GM18508 (cell line): ENCODE data around the gene ENC1.

Experiments used
- ATAC-seq: cut with Tn5 transposase; IDR thresholded peaks from one replicate; pipeline ENCODE4 v1.9.1; 2021; ENCODE audit warnings: moderate number of reproducible peaks; ENCODE audit not compliant: insufficient read depth, unreplicated experiment

Gene ENC1

DNA sequence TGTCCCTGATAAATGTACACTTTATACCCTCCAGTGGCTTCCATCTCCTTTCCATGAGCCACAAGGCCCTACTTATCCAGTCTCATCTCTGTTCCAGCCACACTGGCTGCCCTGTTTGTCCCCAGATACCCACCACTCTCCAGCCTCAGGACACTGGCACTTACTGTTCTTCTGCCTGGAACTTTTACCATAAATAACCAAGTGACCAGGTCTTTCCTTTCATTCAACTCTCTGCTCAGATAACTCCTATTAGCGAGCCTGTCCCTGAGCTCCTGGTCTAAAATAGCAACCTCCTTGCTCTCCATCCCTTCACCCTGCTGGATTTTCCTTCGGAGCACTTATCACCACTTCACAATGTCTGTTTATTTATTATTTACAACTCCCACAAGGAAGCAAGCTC, 16.6 kb upstream of the ENC1 start:
- no peak for ATAC-seq

GRCh38 chr5:74655716-74656115, 15.2 kb upstream of the ENC1 start:
- no peak for ATAC-seq

DNA sequence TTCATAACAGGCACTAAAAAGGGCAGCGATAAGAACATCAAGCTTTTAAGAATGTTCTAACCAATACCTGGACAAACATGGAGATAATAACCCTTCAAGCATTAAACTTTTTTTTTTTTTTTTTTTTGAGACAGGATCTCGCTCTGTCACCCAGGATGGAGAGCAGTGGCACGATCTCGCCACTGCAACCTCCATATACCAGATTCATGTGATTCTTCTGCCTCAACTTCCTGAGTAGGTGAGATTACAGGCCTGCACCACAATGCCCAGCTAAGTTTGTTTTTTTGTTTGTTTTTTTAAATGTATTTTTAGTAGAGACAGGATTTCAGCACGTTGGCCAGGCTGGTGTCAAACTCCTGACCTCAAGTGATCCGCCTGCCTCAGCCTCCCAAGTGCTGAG, 14.7 kb upstream of the ENC1 start:
- ATAC-seq = no peak

- ATAC-seq = no peak
These were observed 13.5 kb upstream of the ENC1 start for GRCh38 chr5:74653991-74654390.

DNA sequence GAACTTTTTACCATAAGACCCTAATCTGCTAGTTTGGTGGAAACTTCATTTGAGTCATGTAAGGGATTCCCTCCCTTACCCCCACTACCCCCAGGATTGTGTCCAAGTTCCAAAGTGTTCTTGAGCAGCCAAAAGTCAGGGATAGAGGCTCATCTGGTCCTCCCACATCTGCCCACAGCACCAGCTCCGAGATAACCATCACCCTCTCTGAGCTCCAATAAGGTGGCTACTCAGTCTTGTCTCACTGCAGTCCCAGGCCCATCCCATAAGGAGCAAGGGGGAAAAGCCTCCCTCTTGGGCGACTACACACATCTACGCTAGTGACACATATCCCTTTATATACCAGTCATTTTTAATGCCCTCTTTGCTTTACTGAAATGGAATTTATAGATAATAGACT, 12.0 kb upstream of the ENC1 start:
- ATAC-seq = no peak

DNA sequence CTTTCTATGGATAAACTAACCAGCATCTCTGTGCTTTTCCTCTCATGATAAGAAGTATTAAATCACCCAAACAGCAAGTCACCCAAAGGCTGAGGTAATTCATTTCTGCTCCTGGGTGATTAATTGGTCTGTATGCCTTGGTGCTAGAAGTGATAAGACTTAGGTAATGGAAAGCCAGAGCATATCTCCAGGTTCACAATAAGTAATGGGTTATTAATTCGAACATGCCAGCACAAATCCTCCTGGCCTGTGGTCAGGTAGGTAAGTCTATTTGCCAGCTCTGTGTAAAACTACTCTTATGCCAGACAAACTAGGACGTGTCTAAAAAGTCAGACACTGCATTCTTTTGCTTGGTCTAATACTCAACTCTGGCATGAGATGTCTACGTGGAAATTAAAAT, 11.2 kb upstream of the ENC1 start:
- no peak for ATAC-seq

DNA sequence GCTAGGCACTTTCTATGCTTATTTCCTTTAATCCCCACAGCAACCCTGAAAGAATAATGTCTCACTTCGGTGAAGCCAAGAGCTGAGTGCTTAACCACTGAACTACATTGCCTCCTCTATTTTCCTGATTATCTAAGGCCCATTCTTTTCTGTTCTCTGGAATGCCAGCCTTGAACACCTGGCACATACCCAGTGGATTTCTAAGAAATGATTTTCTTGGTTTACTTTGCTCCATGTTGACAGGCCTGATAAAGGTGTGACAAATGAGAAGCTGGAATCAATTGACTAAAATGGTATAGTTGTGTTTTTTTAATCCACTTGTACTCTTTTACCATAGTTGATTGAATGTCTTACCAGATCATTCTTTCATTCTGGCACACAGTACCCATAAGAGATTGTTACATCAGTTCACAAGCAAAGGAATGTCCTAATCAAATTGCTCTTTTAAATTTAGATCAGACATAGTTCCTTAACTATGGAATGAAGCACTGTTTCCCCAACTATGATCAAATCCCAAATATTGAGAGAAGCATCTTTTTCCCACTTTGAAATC, 9.0 kb upstream of the ENC1 start:
- ATAC-seq = no peak

DNA sequence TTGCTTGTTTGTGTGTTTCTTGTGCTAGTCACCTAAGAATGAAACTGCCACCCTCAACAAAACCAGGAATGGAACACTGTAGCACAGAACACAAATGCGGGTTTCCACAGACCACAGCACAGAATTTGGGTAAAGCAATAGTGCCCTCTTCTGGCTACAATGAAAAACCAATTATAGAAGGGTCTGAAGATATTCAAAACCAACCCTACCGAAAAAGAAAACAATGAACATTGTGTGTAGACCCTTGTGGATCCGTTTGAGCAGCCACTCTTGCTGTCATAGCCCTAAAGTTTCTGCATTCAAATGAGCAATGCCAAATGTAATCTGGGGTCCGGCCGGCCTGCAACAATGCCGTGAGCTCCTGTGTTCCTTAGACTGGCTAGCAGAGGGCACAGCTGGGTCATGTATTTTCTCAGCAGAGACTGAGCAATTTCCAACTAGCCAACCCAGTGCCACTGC, 8.3 kb upstream of the ENC1 start:
- no peak for ATAC-seq

- no peak for ATAC-seq
These were observed 6.6 kb upstream of the ENC1 start for GRCh38 chr5:74647096-74647495.

- ATAC-seq = no peak
These were observed 2.6 kb upstream of the ENC1 start for GRCh38 chr5:74643111-74643562.

GRCh38 chr5:74642543-74642863, 2.0 kb upstream of the ENC1 start:
- no peak for ATAC-seq

DNA sequence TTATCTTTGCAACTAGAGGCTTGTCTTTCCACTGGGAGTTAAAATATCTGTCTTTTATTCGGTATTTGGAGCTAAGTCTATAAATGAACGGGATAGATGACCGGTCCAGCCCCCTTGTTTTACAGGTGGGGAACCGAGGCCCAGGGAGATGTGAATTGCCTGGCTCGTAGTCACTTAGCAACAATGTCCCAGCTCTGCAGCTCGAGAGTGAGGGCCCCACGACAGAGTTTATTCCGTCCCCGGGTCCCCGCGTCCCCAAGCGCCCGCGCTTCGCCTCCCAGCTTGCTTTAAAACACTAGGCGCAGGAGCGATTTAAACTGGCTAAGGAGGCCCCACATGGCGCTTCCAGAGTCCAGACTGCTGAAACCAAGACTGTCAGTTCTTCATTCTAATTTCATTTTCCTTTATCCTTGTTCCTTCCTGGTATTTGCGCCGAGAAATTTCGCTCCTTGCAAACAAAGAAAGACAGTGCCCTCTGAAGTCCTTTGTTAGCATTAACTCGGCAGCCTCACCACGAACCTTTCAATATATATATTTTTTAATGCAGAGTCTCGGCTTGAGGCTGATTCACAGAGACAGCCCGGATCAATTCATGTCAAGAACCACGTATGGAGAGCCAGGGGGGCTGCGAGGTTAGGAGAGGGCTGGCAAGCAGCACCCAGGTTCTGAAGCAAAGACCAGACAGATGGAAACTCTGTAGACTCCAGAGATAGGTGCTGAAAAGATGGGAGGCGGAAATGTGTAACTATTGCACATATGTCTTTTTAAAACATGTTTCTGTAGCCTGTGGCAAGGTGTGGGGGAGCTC, 1.4 kb upstream of the ENC1 start:
- no peak for ATAC-seq

- no peak for ATAC-seq
These were observed 616 bp upstream of the ENC1 start for GRCh38 chr5:74640954-74641734.

DNA sequence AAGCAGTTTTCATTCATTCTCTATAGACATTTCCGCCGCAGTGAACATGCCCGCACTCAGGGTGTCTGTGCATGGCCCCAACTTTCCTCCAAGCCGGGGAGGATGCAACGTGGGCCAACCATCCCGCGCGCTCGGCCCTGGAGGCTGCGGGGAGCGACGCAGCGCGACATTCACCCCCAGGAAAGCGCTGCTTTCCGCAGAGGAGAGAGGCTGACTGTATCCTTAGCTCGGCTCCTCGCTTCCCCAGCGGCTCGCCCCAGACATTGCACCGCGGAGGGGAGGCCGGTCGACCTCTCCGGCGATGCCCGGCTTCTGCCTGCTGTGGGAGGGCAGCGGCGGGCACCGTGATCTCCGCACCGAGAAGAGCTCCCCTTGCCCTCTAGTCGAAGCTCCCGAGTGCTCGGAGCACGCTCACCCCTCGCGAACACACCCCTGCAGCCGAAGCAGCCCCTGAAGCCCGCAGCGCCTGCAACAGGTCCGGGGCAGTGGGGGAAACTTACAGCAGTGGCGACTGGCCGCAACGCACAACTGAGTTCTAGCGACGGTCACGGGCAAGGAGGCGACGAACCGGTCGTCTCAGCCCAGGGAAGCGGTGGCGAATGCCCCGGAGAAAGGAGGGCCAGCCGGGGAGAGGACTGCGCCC, 600 bp downstream of the ENC1 start:
- ATAC-seq = no peak

DNA sequence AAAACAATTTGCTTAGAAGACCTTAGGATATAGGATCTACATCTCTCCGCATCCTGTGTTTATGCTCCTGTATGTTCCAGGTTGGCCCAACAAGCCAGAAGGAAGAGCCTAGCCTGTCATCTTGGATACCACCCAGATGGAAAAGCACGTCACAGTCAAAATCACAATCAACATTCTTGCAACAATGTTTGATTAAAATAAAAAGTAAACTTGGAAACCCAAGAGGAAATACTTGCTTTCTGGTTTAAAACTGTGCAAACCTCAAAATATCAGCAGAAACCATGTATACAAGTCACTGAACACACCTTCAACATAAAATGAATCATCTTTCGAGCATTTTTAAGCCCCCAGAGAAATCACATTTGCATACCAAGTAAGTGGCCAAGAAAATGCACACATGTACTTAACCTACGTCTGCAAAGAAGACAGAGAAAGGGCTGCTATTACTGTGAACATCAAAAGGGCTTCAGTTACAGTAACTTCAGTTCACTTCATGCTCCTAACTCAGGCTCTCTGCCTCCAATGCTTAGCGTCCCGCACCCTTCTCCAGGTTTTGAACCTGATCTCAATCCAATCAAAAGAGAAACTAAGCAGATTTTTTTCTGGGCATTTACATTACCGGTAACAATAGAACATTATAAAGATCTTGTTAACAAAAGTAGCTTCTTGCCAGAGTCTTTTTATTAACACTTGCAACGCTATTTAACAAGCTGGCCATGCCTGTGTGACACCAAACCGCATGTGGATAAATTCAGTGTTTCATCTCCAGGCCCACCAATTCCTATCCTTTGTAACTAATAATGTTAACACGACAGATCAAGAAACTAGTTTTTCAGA, 1.3 kb downstream of the ENC1 start:
- ATAC-seq = no peak

DNA sequence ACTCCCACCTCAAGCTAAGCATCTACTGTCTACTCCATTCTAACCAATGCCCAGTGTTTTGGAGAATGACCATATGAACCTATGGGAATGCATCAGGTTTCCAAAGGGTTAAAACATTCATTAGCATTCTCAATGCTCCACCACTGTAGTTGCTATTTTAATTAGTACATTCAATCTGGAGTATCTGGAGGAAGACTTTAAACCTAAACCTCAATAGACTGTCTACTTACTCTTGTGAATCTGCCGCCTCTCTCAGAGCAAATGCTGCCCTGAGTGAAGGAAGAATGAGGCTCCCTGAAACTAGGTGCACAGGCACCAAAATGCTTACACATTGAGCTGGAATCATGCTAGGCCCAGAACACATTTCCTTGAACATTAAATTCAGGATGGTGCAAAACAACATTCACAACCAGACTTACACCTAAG, 2.0 kb downstream of the ENC1 start:
- no peak for ATAC-seq

DNA sequence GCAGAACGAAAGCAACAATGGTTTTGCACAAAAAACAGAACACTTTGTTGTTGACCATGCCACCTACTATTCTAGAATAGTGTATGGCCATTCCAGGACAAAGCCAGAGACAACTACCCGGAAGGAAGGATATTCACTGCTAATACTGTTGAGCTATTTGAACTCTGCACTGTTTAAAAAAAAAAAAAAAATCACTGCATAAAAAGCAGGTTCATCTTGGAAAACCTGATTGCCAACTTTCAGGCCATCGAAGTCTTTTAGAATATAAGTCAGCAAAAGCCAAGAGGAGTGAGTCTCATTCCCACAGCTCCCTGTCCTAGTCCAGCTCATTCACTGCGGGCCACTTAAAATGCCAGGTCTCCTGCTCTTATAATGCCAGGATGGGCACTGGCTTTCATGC, 4.0 kb downstream of the ENC1 start:
- ATAC-seq = no peak

DNA sequence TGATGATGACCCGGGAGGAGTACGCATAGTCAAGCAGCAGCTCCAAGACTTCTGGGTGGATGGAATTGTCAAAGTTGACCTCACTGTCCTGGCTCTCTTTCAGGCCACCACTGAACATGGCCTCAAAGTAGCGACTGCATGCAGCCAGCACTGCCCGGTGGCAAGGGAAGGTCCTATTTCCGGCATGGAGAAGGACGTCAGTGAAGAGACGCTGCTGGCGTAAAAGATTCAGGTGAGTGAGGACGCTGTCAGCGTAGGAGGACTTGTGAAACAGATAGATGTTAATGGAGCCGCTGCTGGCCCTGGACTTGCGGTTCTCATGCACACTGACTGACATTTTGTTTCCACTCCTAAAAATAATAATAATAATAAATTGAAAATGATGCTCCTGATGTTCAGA, 4.4 kb downstream of the ENC1 start:
- no peak for ATAC-seq

DNA sequence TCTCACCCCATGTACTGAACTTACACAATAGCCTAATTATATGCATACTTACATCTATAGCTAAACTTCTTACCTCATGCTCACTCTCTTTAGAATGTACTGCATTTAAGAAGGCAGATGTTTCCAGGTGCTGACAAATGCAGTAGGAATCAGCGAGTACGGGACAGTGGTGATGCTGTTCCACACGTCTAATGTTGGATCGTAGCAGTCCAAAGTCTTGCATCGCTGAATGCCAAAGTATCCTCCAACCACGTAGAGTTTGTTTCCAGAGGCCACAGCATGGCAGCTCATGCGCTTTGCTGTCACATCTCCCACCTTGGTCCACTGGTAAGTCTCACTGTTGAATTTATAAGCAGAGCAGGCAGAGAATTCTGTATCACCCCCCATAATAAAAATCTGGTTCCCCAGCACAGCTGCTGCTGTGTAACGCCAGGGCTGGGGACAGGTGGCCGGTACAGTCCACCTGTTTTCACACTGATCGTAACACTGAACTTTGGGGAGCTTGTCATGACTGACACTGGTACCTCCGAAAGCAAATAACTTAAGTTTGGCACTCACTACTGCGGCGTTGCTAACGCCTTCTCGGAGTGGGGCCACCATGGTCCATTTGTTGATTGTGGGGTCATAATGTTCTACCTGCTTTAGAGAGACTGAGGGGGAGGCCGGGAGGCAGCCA, 5.8 kb downstream of the ENC1 start:
- ATAC-seq = no peak

GRCh38 chr5:74633695-74634094, 6.8 kb downstream of the ENC1 start:
- no peak for ATAC-seq
